ENCODE results near the gene CMC1. TPM values are rescaled to one million over a fixed set of nuclear protein-coding genes. Genes with fewer than 3 reads are reported as not detected.

Gene CMC1
- total and polyA plus RNA-seq, 4 donors, result 17.6 to 35.6 (median 26.9) TPM

GRCh38 chr3:28206479-28206878, 34.9 kb upstream of the CMC1 start:
- Histone ChIP-seq H3K9me3 (ENCODE audit: control insufficient read depth in 4 of 4, insufficient read depth in 3 of 4, low read length in 3 of 4) (no peaks in the 10 kb centered on the region), H3K27me3 (ENCODE audit: control insufficient read depth in 3 of 3, insufficient read depth in 3 of 3, low read length in 2 of 3) (no peaks in the 10 kb centered on the region), H3K4me1 (ENCODE audit: control insufficient read depth in 5 of 5, insufficient read depth in 5 of 5, low read length in 5 of 5) (peaks cover 0 to 6% (median 0%) of the 10 kb centered on the region in 5 donors), H3K4me3 (no peak overlapping the region), H3K27ac (ENCODE audit: low read depth in 1 of 2, low read length in 1 of 2) (no peak overlapping the region), H3K9ac (ENCODE audit: insufficient read depth in 1 of 2, low read length in 2 of 2) (no peak overlapping the region), H3K36me3 (ENCODE audit: control insufficient read depth in 4 of 4, insufficient read depth in 4 of 4, low read length in 4 of 4) (no peaks in the 10 kb centered on the region)
- ATAC-seq (ENCODE audit: insufficient read depth, low FRiP score) (no peak), DNase-seq (no peak)
- 58 to 69% methylated on average over 2 of the region's 2 CpGs for WGBS, 2 donors
- TF ChIP-seq CTCF (IDR thresholded peaks at IDR 0.05; ENCODE audit: control extremely low read depth, extremely low read depth), result no peak

DNA sequence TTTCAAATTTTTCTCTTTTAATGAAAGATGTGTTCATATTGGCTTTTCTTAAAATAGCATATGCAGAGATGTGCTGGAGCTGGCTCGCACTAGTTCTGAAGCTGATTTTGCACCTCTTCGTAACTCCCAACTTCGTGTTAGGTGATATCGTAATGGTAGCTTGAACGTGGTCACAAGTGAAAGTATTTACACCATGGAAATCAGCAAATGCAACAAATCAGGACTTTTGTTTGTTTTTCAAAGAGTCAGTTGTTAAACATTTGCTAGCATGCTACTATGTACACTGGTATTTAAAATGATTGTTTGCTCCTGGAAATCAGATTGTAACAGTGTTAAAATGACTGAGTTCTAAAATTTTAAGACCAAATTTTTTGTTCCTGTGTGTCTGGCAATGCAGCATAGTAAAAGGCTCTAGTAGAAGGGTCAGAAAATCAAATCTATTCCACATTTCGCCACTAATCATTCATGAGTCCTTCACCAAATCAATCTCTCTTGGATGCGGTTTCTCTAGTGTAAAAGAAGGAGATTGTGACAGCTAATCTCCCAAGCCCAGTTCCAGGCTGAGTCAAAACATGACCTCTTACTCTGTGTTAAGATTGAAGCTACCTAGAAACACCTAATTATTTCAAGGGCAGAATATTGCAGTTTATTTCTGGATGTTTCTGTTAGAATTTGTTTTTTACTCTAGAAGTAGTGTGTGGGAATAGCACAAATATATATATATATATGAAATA, 34.3 kb upstream of the CMC1 start:
- no peak overlapping the region for H3K9ac ChIP-seq (ENCODE audit: insufficient read depth in 1 of 2, low read length in 2 of 2)
- 72 to 76% methylated on average over 7 of the region's 7 CpGs for WGBS, 2 donors
- no peaks in the 10 kb centered on the region for H3K27me3 ChIP-seq (ENCODE audit: control insufficient read depth in 3 of 3, insufficient read depth in 3 of 3, low read length in 2 of 3)
- peaks cover 0 to 6% (median 0%) of the 10 kb centered on the region in 5 donors for H3K4me1 ChIP-seq (ENCODE audit: control insufficient read depth in 5 of 5, insufficient read depth in 5 of 5, low read length in 5 of 5)
- no peaks in the 10 kb centered on the region for H3K9me3 ChIP-seq (ENCODE audit: control insufficient read depth in 4 of 4, insufficient read depth in 3 of 4, low read length in 3 of 4)
- no peaks in the 10 kb centered on the region for H3K36me3 ChIP-seq (ENCODE audit: control insufficient read depth in 4 of 4, insufficient read depth in 4 of 4, low read length in 4 of 4)
- ATAC-seq (ENCODE audit: insufficient read depth, low FRiP score), result no peak
- TF ChIP-seq CTCF (IDR thresholded peaks at IDR 0.05; ENCODE audit: control extremely low read depth, extremely low read depth), result no peak
- H3K27ac ChIP-seq (ENCODE audit: low read depth in 1 of 2, low read length in 1 of 2), result no peak overlapping the region
- DNase-seq, result no peak
- H3K4me3 ChIP-seq, result no peak overlapping the region

- Histone ChIP-seq H3K27me3 (ENCODE audit: control insufficient read depth in 3 of 3, insufficient read depth in 3 of 3, low read length in 2 of 3) (no peaks in the 10 kb centered on the region), H3K9me3 (ENCODE audit: control insufficient read depth in 4 of 4, insufficient read depth in 3 of 4, low read length in 3 of 4) (peaks cover 0 to 8% (median 7%) of the 10 kb centered on the region in 4 donors), H3K4me1 (ENCODE audit: control insufficient read depth in 5 of 5, insufficient read depth in 5 of 5, low read length in 5 of 5) (peaks cover 0 to 6% (median 0%) of the 10 kb centered on the region in 5 donors), H3K9ac (ENCODE audit: insufficient read depth in 1 of 2, low read length in 2 of 2) (no peak overlapping the region), H3K36me3 (ENCODE audit: control insufficient read depth in 4 of 4, insufficient read depth in 4 of 4, low read length in 4 of 4) (no peaks in the 10 kb centered on the region), H3K4me3 (no peak overlapping the region), H3K27ac (ENCODE audit: low read depth in 1 of 2, low read length in 1 of 2) (no peak overlapping the region)
- TF ChIP-seq CTCF (IDR thresholded peaks at IDR 0.05; ENCODE audit: control extremely low read depth, extremely low read depth), result no peak
- ATAC-seq (ENCODE audit: insufficient read depth, low FRiP score) (no peak), DNase-seq (no peak)
- 79 to 86% methylated on average over 1 of the region's 1 CpG for WGBS, 2 donors
Measured at GRCh38 chr3:28210968-28211713, 30.3 kb upstream of the CMC1 start.

Data from lung (tissue), 12 donors.